Large intestine (tissue), 3 donors: ENCODE measurements around the gene KDM3B. TPM values are rescaled to one million over a fixed set of nuclear protein-coding genes. Genes with fewer than 3 reads are reported as not detected.

Source experiments
- DNase-seq, 2 donors: peaks; one replicate each; pipeline versions ENCODE4 v3.0.0 to v3.0.0-alpha.2; 2013
- H3K27ac ChIP-seq: one replicate; pipeline ENCODE4 v1.5.1; 2013; ENCODE audit warnings: low read length
- H3K27me3 ChIP-seq: 2 replicates; pipeline ENCODE4 v1.6.1; 2013; ENCODE audit warnings: low read length; ENCODE audit not compliant: control insufficient read depth, insufficient read depth
- H3K36me3 ChIP-seq: 2 replicates; pipeline ENCODE4 v1.6.1; 2013; ENCODE audit warnings: low read length; ENCODE audit not compliant: control insufficient read depth, insufficient read depth
- H3K4me1 ChIP-seq: one replicate; pipeline ENCODE4 v1.6.1; 2013; ENCODE audit warnings: low read length; ENCODE audit not compliant: control insufficient read depth, insufficient read depth
- H3K4me3 ChIP-seq: one replicate; pipeline ENCODE4 v1.5.1; 2013; ENCODE audit warnings: low read length
- H3K9me3 ChIP-seq: one replicate; pipeline ENCODE4 v1.6.1; 2013; ENCODE audit warnings: mild to moderate bottlenecking, low read depth, low read length, moderate library complexity; ENCODE audit not compliant: control insufficient read depth
- WGBS: methylation state at CpG from one replicate; pipeline ENCODE4 v1.1.5; 2013; ENCODE audit warnings: low lambda C conversion rate; ENCODE audit not compliant: insufficient coverage; 5-methylcytosine and 5-hydroxymethylcytosine counted together
- polyA plus RNA-seq: library from polyadenylated mRNA; unstranded; fragments of 120-200 nt; gene quantifications from one replicate; pipeline ENCODE4 v1.2.1, GENCODE V29; 2013

KDM3B gene
- polyA plus RNA-seq, 1 donor = 61.1 TPM

DNA sequence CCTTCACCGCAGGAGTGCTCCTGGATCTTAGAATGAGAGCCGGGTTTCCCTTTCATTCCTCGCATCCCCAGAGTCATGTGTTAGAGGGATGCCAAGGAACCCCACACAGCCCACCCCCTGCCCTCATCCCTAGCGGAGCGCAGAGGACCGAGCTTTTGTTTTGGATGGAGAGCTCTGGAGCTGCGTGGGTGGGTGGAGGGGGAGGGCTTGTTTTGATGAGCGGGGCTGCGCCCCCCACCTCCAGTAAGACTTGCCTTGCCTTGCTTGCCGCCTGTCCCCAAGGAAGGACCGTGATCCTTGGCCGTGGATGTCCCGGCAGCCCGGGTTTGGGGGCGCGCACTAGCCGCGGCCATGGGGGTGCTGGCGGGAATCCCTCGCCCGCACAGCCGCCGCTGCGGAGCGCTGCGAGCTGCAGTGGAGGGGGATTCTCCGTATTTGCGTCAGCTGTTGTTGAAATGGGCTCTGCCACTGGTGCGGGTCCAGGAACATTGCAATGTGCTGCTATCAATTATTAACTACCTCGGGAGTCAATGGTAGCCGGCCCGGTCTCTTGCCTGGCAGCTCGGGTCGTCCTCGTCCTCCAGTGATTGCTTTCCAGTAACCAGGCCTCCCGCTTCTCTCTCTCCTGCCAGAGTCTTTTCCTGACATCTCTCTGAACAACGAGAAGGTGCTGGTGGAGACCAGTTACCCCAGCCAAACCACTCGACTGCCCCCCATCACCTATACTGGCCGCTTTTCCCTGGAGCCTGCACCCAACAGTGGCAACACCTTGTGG lies 113.8 kb downstream of the KDM3B start:
- Histone ChIP-seq H3K9me3 (no peaks in the 10 kb centered on the region), H3K27ac (no peak overlapping the region), H3K4me3 (peak overlapping the region; percentile 60), H3K4me1 (peaks cover 19% of the 10 kb centered on the region), H3K36me3 (peaks cover 11% of the 10 kb centered on the region), H3K27me3 (peaks cover 3% of the 10 kb centered on the region)
- no CpG with 5 or more reads among the region's 39 CpGs for WGBS
- peak; percentile 57 to 73 for DNase-seq

DNA sequence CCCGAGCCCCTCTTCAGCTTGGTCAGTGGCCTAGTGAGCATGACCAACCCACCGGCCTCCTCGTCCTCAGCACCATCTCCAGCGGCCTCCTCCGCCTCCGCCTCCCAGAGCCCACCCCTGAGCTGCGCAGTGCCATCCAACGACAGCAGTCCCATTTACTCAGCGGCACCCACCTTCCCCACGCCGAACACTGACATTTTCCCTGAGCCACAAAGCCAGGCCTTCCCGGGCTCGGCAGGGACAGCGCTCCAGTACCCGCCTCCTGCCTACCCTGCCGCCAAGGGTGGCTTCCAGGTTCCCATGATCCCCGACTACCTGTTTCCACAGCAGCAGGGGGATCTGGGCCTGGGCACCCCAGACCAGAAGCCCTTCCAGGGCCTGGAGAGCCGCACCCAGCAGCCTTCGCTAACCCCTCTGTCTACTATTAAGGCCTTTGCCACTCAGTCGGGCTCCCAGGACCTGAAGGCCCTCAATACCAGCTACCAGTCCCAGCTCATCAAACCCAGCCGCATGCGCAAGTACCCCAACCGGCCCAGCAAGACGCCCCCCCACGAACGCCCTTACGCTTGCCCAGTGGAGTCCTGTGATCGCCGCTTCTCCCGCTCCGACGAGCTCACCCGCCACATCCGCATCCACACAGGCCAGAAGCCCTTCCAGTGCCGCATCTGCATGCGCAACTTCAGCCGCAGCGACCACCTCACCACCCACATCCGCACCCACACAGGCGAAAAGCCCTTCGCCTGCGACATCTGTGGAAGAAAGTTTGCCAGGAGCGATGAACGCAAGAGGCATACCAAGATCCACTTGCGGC lies 114.6 kb downstream of the KDM3B start:
- Histone ChIP-seq H3K27ac (no peak overlapping the region), H3K4me3 (peak overlapping the region; percentile 60), H3K9me3 (no peaks in the 10 kb centered on the region), H3K27me3 (peaks cover 3% of the 10 kb centered on the region), H3K36me3 (peaks cover 11% of the 10 kb centered on the region), H3K4me1 (peaks cover 19% of the 10 kb centered on the region)
- no CpG with 5 or more reads among the region's 45 CpGs for WGBS
- DNase-seq = no peak

DNA sequence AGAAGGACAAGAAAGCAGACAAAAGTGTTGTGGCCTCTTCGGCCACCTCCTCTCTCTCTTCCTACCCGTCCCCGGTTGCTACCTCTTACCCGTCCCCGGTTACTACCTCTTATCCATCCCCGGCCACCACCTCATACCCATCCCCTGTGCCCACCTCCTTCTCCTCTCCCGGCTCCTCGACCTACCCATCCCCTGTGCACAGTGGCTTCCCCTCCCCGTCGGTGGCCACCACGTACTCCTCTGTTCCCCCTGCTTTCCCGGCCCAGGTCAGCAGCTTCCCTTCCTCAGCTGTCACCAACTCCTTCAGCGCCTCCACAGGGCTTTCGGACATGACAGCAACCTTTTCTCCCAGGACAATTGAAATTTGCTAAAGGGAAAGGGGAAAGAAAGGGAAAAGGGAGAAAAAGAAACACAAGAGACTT lies 115.2 kb downstream of the KDM3B start:
- Histone ChIP-seq H3K4me1 (peaks cover 19% of the 10 kb centered on the region), H3K4me3 (no peak overlapping the region), H3K27me3 (peaks cover 3% of the 10 kb centered on the region), H3K36me3 (peaks cover 11% of the 10 kb centered on the region), H3K9me3 (no peaks in the 10 kb centered on the region), H3K27ac (no peak overlapping the region)
- WGBS = 100% methylated on average over 6 of the region's 14 CpGs
- DNase-seq = no peak

DNA sequence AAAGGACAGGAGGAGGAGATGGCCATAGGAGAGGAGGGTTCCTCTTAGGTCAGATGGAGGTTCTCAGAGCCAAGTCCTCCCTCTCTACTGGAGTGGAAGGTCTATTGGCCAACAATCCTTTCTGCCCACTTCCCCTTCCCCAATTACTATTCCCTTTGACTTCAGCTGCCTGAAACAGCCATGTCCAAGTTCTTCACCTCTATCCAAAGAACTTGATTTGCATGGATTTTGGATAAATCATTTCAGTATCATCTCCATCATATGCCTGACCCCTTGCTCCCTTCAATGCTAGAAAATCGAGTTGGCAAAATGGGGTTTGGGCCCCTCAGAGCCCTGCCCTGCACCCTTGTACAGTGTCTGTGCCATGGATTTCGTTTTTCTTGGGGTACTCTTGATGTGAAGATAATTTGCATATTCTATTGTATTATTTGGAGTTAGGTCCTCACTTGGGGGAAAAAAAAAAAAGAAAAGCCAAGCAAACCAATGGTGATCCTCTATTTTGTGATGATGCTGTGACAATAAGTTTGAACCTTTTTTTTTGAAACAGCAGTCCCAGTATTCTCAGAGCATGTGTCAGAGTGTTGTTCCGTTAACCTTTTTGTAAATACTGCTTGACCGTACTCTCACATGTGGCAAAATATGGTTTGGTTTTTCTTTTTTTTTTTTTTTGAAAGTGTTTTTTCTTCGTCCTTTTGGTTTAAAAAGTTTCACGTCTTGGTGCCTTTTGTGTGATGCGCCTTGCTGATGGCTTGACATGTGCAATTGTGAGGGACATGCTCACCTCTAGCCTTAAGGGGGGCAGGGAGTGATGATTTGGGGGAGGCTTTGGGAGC lies 115.9 kb downstream of the KDM3B start:
- Histone ChIP-seq H3K27me3 (peaks cover 3% of the 10 kb centered on the region), H3K4me1 (peaks cover 14% of the 10 kb centered on the region), H3K27ac (no peak overlapping the region), H3K36me3 (peaks cover 11% of the 10 kb centered on the region), H3K4me3 (no peak overlapping the region), H3K9me3 (no peaks in the 10 kb centered on the region)
- 94% methylated on average over 5 of the region's 7 CpGs for WGBS
- DNase-seq = no peak

DNA sequence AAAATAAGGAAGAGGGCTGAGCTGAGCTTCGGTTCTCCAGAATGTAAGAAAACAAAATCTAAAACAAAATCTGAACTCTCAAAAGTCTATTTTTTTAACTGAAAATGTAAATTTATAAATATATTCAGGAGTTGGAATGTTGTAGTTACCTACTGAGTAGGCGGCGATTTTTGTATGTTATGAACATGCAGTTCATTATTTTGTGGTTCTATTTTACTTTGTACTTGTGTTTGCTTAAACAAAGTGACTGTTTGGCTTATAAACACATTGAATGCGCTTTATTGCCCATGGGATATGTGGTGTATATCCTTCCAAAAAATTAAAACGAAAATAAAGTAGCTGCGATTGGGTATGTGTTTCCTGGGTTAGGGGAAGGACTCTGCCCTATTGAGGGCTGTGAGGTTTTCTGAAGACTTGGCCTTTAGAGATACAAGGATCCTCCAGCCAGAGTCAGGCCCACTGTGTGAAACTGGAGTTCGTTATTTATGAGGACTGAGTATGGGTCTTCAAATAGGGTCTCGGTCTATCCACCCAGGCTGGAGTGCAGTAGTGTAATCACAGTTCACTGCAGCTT lies 116.6 kb downstream of the KDM3B start:
- peaks cover 3% of the 10 kb centered on the region for H3K27me3 ChIP-seq
- peaks cover 11% of the 10 kb centered on the region for H3K36me3 ChIP-seq
- H3K27ac ChIP-seq = no peak overlapping the region
- 100% methylated on average over 3 of the region's 8 CpGs for WGBS
- H3K9me3 ChIP-seq = no peaks in the 10 kb centered on the region
- no peak for DNase-seq
- peaks cover 13% of the 10 kb centered on the region for H3K4me1 ChIP-seq
- H3K4me3 ChIP-seq = no peak overlapping the region

DNA sequence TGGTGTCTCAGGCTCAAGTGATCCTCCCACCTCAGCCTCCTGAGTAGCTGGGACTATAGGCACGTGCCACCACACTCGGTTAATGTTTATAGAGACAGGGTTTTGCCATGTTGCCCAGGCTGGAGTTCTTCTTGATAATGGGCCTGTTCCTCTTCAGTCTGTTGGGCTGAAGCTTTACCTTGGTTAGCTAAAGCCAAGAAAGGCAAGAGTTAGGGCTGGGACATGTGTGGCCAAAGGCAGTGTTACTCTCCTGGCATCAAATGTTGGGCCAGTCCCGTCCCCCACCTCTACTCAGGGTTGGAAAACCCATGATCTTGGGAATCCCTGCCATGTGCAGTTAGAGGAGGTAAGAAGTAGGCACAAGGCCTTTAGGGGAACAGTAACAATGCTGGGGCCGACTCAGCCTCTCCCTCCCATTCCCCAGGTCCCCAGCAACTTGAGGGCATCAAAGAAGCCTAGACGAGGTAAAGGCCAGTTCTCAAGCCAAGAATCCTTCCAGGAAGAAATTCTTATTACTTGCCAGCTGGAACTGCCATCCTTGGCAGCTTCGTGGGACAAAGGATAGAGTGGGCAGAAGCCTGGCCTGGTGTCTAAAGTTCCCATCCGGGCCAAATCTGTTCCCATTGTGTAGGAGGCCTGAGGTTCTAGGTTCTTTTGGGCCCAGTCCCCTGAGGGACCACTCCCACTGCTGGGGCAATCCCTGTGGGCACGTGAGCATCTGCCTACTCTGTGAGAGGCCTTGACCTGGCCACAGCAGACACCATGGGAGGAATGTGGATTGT lies 117.2 kb downstream of the KDM3B start:
- WGBS = no CpG with 5 or more reads among the region's 8 CpGs
- Histone ChIP-seq H3K27ac (no peak overlapping the region), H3K4me3 (no peak overlapping the region), H3K36me3 (peaks cover 11% of the 10 kb centered on the region), H3K4me1 (peaks cover 13% of the 10 kb centered on the region), H3K27me3 (peaks cover 3% of the 10 kb centered on the region), H3K9me3 (no peaks in the 10 kb centered on the region)
- DNase-seq = peak in 1 of 2 donors; percentile 42

DNA sequence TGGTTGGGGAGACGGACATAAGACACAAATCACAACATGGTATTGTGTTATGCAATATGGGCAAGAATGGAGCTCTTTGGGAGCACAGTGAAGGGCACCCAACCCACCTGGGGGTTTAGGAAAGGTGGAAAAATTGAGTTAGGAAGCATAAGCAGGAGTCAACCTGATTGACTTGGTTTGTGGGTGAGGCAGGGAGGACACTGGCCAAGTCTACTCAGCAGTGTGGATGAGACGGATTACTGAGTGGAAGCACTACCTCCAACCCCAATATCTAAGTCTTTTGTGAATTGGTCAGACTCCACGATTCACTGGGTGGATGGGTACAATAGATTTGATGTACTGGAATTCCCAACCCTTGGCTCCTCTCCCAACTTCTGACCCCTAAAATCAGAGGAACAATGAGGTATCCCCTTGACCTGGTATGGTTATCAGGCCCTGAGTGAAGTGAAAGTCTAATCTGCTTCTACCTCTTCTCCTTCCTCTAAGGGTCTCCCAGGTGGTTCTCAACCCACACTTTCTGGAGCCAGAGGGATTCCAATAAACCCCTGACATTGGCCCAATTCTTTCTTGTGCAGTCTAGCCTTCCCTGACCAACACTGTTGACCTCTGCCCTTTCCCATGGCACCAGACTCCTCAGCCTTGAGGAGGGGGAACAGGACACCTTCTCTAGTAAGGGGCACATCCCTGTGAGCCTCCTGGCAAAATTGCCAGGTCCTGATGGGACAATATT lies 118.0 kb downstream of the KDM3B start:
- no peaks in the 10 kb centered on the region for H3K9me3 ChIP-seq
- H3K4me1 ChIP-seq = peaks cover 13% of the 10 kb centered on the region
- H3K4me3 ChIP-seq = no peak overlapping the region
- peaks cover 11% of the 10 kb centered on the region for H3K36me3 ChIP-seq
- peaks cover 3% of the 10 kb centered on the region for H3K27me3 ChIP-seq
- WGBS = no CpG with 5 or more reads among the region's 3 CpGs
- no peak overlapping the region for H3K27ac ChIP-seq
- DNase-seq = no peak

DNA sequence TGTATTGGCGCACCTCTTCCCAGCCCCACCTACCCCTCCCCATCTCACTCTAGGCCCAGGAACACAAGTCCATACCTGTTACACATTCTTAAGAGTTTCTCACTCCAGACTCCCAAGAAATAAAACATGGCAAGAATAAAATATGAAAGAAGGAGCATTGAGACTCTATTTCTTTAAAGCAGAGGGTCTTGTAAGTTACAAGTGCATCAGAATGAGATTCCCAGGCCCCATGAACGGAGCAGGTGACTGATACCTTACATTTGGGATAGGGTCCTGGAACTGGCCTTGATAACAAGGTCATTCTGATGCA lies 118.5 kb downstream of the KDM3B start:
- H3K27ac ChIP-seq = no peak overlapping the region
- no CpG with 5 or more reads among the region's 2 CpGs for WGBS
- H3K4me3 ChIP-seq = no peak overlapping the region

DNA sequence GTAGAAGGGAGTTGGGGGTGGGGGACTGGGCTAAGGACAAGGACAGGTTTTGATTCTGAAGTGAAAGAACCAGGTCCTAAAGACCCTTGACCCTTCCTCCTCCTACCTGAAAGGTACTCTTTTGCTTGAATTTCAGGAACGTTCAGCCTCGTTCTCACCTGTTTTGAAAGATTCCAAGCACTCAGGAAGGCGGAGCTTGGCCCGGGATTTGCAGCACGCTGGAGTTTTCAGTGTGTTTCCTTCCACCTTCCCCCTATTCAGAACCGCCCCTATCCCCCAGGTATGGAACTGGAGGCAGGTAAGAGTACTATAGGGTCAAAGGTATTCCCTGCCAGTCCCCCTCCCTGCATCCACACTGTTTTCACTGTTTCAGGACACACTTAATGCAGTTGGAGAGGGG lies 119.9 kb downstream of the KDM3B start:
- Histone ChIP-seq H3K27me3 (no peaks in the 10 kb centered on the region), H3K27ac (no peak overlapping the region), H3K4me3 (no peak overlapping the region), H3K36me3 (peaks cover 9% of the 10 kb centered on the region), H3K4me1 (peaks cover under 1% of the 10 kb centered on the region), H3K9me3 (no peaks in the 10 kb centered on the region)
- no CpG with 5 or more reads among the region's 6 CpGs for WGBS
- no peak for DNase-seq

More for the DNA sequence above, 118.5 kb downstream of the KDM3B start:
- H3K9me3 ChIP-seq = no peaks in the 10 kb centered on the region
- DNase-seq = no peak
- peaks cover 3% of the 10 kb centered on the region for H3K27me3 ChIP-seq
- H3K4me1 ChIP-seq = peaks cover 12% of the 10 kb centered on the region
- H3K36me3 ChIP-seq = peaks cover 11% of the 10 kb centered on the region
